Stimulated activated CD4-positive, alpha-beta T cell treated with anti-CD3 and anti-CD28 coated beads, Interleukin-15, amount 100 ng/mL, for 48 hours (primary cell): ENCODE measurements around the gene CHRM4.

Experiments used
- DNase-seq, 2 donors: peaks; one replicate each; pipeline ENCODE4 v3.0.0-alpha.2; 2020; ENCODE audit warnings: low read depth in 2 of 2

Gene CHRM4

DNA sequence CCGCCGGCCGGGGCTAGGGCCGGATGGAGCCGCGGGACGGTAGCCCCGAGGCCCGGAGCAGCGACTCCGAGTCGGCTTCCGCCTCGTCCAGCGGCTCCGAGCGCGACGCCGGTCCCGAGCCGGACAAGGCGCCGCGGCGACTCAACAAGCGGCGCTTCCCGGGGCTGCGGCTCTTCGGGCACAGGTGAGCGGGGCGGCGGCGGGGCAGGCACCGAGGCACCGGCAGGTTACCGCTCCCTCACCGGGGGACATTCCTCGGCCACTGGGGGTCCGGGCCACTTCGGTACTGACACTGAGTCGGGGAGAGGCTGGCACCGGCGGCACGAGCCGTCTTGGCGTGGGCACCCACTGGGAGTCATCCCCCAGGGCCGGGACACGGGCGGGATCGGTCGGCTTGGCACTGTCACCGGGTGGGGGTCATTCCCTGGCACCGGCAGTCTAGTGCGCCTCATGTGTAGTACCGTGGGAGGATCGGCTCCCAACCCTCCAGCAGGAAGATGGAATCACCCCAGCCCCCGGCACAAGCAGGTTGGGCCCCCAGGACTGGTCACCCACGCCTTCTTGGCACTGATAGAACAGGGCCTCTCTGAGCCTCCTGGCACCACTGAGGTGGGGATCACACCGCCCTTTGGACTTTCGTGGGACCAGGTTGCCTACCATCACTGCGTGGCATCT is 43.8 kb downstream of the CHRM4 start:
- DNase-seq, result no peak

DNA sequence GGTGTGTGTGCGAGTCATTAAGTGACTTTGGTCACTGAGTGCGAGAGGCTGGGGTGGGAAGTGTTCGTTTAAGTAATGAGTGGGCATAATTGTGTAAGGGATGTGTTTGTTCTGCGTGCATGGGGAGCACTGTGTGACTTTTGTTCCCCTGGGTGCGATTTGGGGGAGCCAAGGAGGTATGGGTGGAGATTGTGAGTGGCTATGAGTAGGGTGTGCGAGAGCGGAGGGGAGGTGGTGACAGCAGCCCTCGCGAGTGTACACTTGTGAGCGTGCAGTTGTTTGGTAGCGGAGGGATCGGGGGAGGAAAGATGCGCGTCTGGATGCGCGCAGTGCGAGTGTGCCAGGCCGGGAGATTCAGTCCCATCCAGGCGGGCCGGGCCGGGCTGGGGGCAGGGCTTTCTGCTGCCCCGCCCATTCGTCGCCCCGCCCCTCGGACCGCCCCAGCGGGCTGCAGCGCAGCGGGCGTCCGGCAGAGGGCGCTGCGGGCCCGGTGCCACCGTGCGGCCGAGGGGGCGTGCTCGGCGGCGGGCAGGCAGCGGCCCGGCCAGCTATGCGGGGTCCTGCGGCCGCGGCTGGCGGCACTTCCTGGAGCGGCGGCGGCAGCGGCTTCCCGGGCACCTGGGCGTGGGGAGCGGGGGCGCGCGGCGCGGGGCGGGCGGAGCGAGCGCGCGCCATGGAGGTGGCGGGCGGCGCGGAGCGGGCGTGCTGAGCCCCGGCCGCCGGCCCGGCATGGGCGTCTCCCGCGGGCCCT is 44.5 kb downstream of the CHRM4 start, which contains the start of gene DGKZ:
DGKZ (plus strand) TSS at position 578 of the 751 bp plus-strand sequence. CDS start 197 bp downstream, outside the sequence.
- peak; percentile 72 to 79 for DNase-seq

DNA sequence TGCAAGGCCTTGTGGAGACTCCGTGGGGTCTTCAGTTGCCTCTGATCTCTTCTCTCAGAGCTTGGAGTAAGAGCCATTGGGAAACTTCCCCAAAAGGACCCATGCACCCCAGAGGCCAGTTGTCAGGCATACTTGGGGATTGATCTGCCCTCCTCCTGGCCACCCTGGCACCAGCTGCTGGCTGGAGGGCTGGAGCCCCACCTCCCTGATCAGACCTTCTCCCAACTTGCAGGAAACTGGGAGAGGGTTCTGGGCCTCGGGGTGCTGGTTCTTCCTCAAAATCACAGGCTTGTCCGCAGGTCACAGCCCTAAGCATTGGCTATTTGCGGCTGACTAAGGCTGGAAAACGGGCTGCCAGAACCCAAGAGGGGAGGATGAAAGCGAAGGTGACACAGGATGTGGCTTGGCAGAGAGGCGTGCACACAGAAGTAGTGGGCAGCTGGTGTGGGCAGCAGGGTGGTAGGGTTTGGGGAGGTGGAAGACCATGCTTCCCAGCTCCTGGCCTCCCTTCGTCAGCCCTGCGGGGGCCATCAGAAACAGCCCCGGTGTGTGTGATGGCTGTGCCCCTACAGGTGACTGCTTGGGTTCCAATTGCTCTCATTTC is 45.6 kb downstream of the CHRM4 start:
- no peak for DNase-seq

DNA sequence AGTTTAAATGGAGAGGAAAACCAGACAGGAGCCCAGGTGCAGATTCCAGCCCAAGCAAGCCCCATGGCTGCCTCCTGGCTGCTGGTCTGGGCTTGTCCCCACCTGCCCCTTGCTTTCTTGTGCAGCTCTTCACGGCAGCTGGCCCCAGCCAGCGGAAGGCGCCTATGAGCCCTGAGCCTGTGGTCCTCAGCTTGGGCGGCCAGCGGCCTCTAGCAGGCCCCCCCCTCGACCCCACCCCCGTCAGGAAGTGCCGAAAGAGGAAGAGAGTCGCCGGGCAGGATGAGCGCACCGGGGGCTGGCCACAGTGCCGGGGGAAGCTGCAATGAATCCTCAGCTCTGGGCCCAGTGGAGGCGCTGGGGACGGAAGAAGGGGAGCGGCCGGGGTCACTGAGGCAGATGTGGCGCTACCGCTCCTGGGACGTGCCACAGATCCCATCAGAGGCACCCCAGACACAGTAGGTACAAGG is 46.4 kb downstream of the CHRM4 start:
- DNase-seq, result no peak

DNA sequence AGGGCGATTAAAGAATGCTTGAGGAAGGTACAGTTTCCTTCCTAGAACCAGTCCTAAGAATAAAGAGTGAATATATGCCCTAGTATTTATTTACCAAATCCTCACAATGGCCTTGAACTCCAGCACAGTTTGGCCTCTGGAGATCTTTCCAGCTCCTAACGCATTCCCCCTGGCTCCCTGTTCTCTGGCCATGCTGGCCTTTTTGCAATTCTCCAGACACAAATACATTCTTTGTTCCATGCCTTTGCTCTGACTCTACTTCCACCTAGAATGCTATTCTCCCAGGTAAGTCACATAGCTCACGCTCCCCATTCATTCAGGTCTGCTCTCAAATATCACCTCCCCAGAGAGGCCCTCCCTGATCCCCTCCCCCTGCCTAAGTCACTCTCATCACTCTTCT is 48.1 kb downstream of the CHRM4 start:
- DNase-seq, result no peak

DNA sequence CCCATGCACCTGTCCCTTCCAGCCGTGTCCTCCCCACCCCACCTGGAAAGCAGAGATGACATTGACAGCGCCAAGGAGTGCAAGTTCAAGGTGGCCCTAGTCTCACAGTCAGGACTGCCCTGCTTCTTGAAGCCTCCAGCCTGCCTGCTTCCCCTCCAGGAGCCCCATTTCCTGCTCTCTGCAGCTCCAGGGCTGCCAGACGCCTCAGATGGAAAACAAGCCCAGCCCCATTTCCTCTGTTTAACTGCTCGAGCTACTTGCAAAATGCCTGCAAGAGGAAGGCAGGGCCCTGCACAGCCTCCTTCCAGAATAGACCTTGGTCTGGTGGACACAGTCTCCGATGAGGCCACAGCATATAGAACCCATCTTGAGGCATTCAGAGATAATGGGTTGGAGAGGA is 49.3 kb downstream of the CHRM4 start:
- no peak for DNase-seq

DNA sequence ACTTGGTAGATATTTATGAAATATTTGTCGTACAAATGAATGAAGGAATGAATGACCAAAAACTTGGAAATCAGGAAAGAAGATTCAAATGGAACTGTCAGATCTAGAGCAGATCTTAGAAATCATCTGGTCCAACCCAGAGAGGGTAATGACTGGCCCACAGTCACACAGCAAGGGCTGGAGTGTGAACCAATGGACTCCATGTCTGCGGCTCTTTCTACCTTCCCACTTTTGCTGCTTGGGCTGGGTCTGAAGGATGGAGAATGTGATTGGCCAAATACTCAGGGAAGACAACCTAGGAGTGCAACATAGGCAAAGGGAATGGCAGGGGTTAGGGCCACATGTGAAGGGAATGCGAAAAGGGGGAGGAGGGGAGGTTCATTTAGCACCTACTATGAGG is 50.1 kb downstream of the CHRM4 start:
- DNase-seq, result no peak

DNA sequence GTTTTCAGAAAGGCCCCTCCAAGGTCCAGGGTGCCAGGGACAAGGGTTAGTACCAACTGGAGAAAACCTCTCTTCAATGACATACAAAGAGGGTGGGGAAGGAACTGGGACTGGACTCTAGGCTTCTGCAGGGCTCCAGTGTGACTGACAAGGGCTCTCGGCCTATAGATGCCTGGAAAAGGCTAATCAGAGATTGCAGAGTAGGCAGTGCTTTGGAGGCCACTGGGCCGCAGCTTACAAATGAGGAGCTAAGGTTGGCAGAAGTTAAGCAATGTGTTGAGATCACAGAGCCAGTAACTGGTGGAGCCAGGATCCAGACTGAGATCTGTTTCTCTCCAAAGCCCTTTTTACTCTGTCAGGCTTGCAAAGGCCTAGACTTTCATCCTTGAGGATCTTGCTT is 51.8 kb downstream of the CHRM4 start:
- DNase-seq, result no peak

DNA sequence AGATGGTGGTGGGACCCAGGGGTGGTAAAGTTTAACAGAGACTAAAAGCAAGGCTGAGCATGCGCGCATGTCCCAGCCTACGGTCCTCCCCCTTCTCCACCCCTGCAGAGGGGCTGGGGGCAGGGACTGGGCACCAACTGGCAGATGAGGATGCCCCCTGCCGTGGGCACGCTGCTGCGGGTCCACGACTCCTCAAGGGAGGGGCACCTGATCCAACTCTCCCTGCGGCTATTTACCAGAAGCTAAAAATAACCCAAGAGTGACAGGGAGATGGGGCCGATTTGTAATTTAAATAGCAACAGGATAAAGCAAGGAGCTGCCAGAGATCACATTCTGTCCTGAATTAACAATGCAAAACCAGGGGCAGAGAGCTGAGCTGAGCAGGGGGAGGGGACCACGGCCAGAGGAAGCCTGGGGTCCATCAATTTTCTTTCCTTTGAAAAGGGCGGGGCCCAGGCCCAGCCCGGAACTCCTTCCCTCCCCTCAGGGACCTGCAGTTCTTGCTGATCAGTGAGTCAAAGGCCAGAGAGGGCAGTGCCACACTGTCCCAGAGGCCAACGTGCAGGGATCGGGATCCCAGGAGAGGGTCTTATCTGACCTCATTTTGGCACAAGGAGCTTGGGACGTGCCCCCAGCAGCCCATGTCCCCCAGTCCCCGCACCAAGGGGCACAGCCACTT is 52.4 kb downstream of the CHRM4 start:
- DNase-seq, result no peak

DNA sequence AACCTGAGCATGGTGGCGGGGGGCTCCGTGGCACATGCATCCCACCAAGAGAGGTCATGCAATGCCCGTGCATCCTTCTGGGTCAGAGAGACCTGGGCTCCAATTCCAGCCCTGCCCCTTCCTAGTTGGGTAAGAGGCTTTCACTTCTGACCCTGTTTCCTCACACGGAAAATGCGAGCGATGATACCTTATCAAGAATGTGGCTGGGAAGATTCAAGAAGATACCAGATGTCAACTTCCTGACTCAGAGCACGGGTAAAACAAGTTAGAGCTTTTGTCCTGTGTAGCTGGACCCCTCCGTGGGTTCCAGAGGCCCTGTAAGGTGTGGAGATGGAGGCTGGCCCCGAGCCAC is 53.0 kb downstream of the CHRM4 start:
- DNase-seq, result no peak

DNA sequence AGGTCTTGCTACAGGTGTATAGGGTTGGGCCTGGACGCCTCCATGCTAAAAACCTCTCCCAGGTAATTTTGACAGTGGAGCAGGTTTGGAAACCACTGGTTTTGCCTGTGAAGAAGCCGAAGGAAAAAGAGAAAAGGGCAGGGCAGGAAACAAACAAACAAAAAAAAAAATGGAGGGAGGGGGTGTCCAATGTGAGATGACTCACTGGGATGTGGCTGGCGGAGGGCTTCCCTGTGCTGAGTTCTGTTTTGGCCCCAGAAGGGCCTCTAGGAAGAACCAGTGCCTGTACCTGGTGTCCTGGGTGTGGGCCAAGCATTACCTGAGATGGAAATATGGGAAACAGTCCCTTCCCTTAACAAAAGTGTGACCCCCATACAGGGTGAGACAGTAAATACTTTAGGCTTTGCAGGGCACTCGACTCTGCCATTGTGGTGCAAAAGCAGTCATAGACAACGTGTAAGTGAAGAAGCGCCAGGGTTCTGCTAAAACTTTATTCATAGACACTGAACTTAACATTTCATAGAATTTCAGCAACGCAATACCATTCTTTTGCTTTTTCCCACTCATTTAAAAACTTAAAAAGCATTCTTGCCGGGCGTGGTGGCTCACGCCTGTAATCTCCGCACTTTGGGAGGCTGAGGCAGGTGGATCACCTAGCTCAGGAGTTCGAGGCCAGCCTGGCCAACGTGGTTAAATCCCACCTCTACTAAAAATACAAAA is 53.8 kb downstream of the CHRM4 start:
- no peak for DNase-seq

DNA sequence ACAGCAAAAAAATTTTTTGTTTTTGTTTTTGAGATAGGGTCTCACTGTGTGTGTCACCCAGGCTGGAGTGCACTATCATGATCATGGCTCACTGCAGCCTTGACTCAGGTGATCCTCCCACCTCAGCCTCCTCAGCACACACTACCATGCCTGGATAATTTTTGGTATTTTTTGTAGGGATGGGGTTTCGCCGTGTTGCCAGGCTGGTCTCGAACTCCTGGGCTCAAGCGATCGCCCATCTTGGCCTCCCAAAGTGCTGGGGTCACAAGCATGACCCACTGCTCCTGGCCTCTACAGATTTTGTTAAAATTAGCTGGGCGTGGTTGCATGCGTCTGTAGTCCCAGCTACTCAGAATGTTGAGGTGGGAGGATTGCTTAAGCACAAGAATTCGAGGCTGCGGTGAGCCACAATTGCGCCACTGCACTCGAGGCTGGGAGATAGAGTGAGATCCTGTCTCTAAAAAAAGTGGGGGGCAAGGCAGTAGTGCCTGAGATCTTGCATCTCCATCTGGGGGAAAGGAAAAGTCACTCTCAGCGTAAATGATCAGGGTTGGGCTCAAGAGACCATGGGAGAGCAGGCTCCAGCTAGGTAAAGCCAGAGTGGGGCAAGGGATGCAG is 54.9 kb downstream of the CHRM4 start:
- DNase-seq, result no peak

DNA sequence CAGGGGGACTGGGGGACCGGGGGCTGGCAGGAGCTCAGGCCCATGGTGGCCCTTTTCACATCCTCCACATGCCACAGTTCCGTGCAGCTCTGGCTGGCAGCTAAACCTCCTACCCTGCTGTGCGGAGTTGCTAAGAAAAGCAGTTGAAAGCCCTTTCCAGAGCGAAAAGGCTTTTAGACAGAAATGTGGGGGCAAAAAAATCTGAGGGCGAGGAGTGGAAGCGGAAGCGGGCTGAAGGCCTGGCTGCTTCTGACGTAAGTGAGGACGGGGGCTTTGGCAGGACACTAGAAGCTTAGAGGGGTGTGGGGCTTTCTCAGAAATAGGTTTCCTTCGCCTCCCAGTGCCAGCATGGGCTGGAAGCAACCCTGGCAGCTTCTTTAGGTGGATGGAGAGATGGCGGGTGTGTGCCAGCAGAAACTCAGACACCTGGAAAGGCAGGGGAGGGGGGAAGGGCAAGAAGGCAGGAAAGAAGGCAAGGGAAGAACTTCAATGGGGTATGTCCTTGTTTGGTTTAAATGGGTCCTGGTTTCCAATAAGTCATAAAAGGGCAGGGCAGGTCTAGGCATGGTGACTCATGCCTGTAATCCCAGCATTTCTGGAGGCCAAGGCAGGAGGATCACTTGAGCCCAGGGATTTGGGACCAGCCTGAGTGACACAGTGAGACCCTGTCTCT is 55.5 kb downstream of the CHRM4 start:
- no peak for DNase-seq

DNA sequence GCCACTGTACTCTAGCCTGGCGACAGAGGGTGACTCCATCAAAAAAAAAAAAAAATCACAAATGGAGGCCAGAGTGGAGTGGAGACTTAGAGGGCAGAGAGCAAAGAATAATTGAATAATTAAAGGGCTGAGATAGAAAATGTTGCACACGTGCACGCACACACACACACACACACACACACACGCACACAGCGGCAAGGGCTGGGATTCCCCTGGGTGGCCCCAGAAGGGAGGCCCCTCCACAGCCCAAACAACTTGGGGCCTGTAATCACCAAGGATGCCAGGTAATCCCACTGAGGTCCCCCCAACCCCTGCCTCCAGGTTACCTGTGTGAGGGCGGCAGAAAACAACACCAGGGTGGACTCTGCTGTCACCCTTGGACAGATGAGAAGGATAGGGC is 56.3 kb downstream of the CHRM4 start:
- no peak for DNase-seq

DNA sequence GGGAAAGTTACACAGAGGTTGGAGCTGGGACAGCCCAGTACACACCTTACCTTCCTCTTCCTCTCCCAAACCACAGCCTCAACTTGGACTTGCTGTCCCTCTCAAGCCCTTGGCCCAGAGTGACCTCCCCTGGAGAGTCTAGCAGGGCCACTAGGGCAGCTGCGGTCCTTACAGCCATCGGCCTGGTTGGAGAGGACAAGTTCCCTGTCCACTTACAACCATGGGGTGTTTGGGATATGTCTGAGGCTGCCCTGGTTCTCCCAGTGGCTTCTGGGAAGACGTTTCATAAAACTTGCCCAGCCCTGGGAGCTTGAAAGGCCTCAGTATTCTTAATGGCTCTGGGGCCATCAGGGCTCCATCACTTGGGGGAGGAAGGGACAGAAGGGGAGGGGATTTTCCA is 57.4 kb downstream of the CHRM4 start:
- no peak for DNase-seq
